NCI-H1694 treated with DMSO at 0.1 percent for 48 hours (cell line): Measurements from ENCODE around the gene TM4SF5.

Experiments
- DNase-seq: peaks from one replicate; lab custom pipeline; 2025; lab: John Stamatoyannopoulos, UW

TM4SF5 gene

GRCh38 chr17:4771519-4772234, at the start of gene TM4SF5:
Gene TM4SF5 (plus strand): TSS chr17:4771886. CDS start chr17:4771923, 37 bp downstream.
- peak; percentile 68 for DNase-seq

GRCh38 chr17:4722678-4723240, 48.9 kb upstream of the TM4SF5 start:
- no peak for DNase-seq

- DNase-seq, result no peak
These were observed 47.0 kb upstream of the TM4SF5 start for GRCh38 chr17:4724650-4725049.

- no peak for DNase-seq
These were observed 45.9 kb upstream of the TM4SF5 start for GRCh38 chr17:4725646-4726310.

- no peak for DNase-seq
These were observed 43.6 kb upstream of the TM4SF5 start for GRCh38 chr17:4728124-4728523.

GRCh38 chr17:4733073-4733531, 38.6 kb upstream of the TM4SF5 start:
- no peak for DNase-seq

DNA sequence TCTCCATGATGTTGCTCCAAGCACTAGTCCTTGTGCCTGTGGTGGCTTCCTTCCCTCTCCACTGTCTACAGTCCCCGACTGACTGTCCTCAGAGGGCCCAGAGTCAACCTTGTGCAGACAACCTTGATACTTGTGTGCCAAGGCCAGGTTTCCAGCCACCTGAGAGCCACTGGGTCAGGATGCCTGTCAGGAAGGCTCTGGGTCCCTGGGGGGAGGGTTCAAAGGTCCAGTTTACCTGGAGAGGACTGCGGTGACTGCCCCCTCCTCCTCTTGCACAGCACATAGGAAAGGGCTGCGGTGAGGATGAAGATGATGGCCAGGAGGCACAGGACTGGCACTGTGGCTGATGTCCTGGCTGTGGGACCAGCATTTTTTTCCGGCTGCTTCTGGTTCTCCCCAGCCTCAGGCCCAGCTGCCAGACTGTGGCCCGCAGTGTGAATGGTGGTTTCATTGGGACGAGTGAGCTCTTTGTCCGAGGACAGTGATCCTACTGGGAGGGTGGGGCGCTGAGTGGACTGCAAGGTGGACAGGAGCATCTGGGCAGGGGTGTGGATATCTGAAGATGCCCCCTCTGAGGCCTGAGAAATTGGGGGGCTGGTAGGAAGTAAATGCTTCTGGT, 36.7 kb upstream of the TM4SF5 start:
- no peak for DNase-seq

- DNase-seq, result no peak
These were observed 35.6 kb upstream of the TM4SF5 start for GRCh38 chr17:4735876-4736651.

DNA sequence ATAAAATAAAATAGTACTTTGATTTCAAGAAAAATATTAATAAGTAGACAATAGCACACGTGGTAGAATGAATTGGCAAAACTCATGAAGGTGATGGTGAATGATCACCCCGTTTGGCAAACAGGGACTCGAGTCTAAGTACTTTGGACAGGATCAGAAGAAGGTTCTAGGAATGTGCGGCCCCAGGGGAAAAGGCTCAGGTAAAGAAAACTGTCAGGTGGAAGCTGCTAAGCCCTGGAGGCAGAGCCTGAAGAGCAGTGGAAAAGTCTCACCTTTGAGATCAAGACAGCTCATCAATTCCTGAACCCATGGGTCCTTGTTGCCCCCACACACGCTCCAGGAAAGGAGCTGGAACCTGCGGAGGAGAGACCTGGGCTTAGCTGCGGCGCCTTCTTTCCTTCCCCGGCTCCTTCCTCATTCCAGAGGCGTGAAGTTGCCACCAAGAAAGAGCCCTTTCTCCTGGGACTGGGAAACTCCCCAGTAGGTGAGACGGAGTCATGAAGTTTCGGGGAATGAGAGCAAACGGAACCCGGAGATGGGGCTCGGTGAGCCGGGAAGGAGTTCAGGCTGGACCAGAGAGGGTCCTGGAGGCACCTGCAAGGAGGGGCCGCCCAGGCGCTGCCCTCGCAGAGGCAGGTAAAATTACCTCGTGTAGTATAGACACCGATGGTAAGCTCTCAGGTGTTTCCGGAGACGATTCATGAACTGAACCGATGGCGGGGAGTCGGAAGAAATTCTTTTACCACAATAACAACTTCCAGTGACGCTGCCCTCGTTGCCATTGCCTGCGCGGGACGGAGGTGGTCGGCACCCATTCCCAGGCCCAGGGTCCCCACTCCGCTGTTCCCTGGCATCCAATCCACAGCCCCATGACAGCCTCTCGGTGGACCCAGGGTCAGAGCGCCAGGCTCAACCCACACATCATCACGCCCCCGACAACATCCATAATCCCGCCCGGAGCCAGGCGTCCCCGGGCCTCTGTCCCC, 33.3 kb upstream of the TM4SF5 start:
- no peak for DNase-seq

GRCh38 chr17:4739122-4740024, 32.3 kb upstream of the TM4SF5 start, which contains the start of the genes CXCL16 and ZMYND15:
Gene CXCL16 (minus strand): TSS chr17:4739928. CDS start chr17:4739339, 589 bp downstream.
Gene ZMYND15 (plus strand): TSS chr17:4739833. CDS start chr17:4740549, 716 bp downstream.
- DNase-seq, result no peak

DNA sequence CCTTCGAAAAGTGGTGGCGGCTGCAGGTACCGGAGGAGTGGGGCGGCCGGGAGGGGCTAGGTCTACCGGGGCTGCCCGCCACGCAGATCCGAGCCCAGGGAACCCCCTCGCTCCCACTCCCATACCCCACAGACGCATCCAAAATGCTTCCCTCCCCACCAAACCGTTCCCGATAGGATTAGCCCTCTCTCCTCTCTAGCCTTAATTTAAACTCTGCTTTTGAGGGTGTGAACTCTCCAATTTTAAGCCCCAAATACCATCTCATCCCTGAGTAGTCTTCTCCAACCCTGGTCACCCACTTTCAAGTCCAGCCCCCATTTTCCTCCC, 31.7 kb upstream of the TM4SF5 start:
- no peak for DNase-seq

DNA sequence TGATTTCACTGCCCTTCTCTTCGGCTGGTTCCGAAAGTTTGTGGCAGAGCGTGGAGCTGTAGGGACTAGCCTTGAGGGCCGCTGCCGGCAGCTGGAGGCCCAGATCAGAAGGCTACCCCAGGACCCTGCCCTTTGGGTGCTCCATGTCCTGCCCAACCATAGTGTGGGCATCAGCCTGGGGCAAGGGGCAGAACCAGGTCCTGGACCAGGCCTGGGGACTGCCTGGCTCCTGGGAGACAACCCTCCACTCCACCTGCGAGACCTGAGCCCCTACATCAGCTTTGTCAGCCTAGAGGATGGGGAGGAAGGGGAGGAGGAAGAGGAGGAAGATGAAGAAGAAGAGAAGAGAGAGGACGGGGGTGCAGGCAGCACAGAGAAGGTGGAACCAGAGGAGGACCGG, 31.1 kb upstream of the TM4SF5 start:
- no peak for DNase-seq

- DNase-seq, result no peak
These were observed 30.1 kb upstream of the TM4SF5 start for GRCh38 chr17:4741544-4741943.

DNA sequence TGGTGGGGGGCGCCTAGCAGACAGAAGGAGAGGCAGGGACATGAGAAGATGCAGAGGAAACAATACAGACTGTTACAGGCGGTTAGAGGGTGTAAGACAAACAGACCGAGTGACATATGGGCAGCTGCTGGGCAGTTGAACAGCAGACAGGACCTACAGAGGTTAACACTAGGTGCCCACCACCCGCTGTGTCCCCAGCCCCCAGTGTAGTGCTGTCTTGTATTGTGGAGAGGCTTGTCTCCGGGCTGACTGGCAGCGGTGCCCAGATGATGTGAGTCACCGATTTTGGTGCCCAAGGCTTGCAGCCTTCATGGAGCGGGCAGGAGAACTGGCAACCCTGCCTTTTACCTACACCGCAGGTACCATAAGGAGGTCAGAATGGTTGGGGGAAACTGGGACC, 29.6 kb upstream of the TM4SF5 start:
- DNase-seq, result no peak

- DNase-seq, result no peak
These were observed 29.1 kb upstream of the TM4SF5 start for GRCh38 chr17:4742629-4743028.

- no peak for DNase-seq
These were observed 28.5 kb upstream of the TM4SF5 start for GRCh38 chr17:4743216-4743615.

DNA sequence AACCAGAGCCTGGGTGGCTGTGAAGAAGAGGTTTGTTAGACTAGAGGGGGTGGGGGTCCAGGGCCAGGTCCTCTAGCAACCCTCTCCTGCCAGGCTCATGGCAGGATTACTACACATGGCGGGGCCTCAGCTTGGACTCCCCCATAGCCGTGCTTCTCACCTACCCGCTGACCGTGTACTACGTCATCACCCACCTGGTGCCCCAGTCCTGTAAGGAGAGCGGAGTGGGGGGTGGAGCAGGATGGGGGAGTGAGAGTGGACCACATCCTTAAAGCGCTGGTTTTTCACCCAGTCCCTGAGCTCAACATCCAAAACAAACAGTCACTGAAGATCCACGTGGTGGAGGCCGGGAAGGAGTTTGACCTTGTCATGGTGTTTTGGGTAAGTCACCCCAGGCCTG, 27.8 kb upstream of the TM4SF5 start:
- no peak for DNase-seq

- no peak for DNase-seq
These were observed 26.4 kb upstream of the TM4SF5 start for GRCh38 chr17:4744999-4745969.
